ENCODE data around the gene KDM4B. TPM values are rescaled to one million over a fixed set of nuclear protein-coding genes. Genes with fewer than 3 reads are reported as not detected.

KDM4B gene
- total and polyA plus RNA-seq, 2 donors (not counting 1 experiment from before 2014, with no cell fraction given): 75.5 to 205 TPM

DNA sequence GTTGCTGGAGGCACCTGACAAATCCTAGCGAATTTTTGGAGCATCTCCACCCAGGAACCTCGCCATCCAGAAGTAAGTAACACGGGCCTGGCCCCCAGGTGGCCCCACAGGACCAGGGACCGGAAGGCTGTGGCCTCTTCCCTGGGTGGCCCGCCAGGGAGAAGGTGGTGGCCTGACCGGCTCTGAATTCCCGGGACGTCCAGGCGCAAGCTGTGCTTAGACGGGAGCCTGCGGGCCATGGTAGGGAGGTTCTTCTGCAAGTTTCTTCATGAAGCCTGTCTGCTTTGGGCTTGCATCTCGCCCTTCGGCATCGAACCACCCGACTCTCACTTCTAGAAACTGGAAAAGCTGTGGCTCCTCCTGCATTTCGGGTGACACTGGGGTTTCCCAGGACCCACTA is 47.4 kb downstream of the KDM4B start:
- no peaks in the 10 kb centered on the region for H3K9me3 Mint-ChIP-seq (ENCODE audit: insufficient read depth)
- Histone ChIP-seq H3K4me2 (replicated peaks; ENCODE audit: low read depth, low read length, poor library complexity, severe bottlenecking) (no peak overlapping the region), H3K9ac (ENCODE audit: low read length) (no peak overlapping the region), H4K20me1 (ENCODE audit: control insufficient read depth, insufficient read depth, low read length, poor library complexity, severe bottlenecking) (peaks cover 52% of the 10 kb centered on the region), H3K4me3 (ENCODE audit: control extremely low read depth in 1 of 5, extremely low read depth in 1 of 5, insufficient read depth in 1 of 5, low read depth in 2 of 5, low read length in 4 of 5) (no peak overlapping the region), H3K27ac (ENCODE audit: low read length in 2 of 2) (no peak overlapping the region), H3K36me3 (replicated peaks in 1 of 2; ENCODE audit: control extremely low read depth in 1 of 2, control insufficient read depth in 1 of 2, extremely low read depth in 1 of 2, insufficient read depth in 2 of 2, low read length in 1 of 2) (peaks cover 0 to 26% of the 10 kb centered on the region in 2 experiments), H3K79me2 (ENCODE audit: control insufficient read depth, insufficient read depth, low read length) (peaks cover 68% of the 10 kb centered on the region), H3K4me1 (ENCODE audit: control insufficient read depth in 2 of 2, insufficient read depth in 2 of 2, low read length in 2 of 2) (no peaks in the 10 kb centered on the region), H2AFZ (ENCODE audit: insufficient read depth, low read depth, low read length, poor library complexity, severe bottlenecking) (no peak overlapping the region), H3K27me3 (replicated peaks in 1 of 4; ENCODE audit: control extremely low read depth in 1 of 4, control insufficient read depth in 3 of 4, insufficient read depth in 4 of 4, low read length in 3 of 4) (no peaks in the 10 kb centered on the region), H3K9me3 (ENCODE audit: control extremely low read depth in 1 of 3, control insufficient read depth in 2 of 3, insufficient read depth in 1 of 3, low read length in 2 of 3) (no peaks in the 10 kb centered on the region)
- ChIA-PET CTCF (interaction anchor here (0.9 to 1.6 kb wide), 3 partner anchors 13 to 206 kb away, joined by 3 to 4 read pairs (median 3); no protein-coding TSS in a partner anchor), POLR2A (interaction anchor here (0.6 kb wide), 1 partner anchor 31 kb away, joined by 3 read pairs; no protein-coding TSS in a partner anchor)
- TF ChIP-seq EZH2 (IDR thresholded peaks at IDR 0.05; ENCODE audit: borderline replicate concordance, insufficient read depth, low read depth, low read length, poor library complexity, severe bottlenecking): no peak
- TF ChIP-seq, protein P1, sequence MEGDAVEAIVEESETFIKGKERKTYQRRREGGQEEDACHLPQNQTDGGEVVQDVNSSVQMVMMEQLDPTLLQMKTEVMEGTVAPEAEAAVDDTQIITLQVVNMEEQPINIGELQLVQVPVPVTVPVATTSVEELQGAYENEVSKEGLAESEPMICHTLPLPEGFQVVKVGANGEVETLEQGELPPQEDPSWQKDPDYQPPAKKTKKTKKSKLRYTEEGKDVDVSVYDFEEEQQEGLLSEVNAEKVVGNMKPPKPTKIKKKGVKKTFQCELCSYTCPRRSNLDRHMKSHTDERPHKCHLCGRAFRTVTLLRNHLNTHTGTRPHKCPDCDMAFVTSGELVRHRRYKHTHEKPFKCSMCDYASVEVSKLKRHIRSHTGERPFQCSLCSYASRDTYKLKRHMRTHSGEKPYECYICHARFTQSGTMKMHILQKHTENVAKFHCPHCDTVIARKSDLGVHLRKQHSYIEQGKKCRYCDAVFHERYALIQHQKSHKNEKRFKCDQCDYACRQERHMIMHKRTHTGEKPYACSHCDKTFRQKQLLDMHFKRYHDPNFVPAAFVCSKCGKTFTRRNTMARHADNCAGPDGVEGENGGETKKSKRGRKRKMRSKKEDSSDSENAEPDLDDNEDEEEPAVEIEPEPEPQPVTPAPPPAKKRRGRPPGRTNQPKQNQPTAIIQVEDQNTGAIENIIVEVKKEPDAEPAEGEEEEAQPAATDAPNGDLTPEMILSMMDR (IDR thresholded peaks at IDR 0.05): no peak
- DNase-seq: no peak
- no peak overlapping the region for H3K4me3 Mint-ChIP-seq
- no peak for ATAC-seq (ENCODE audit: low read depth)
- WGBS (ENCODE audit: insufficient coverage): 91% methylated on average over 16 of the region's 16 CpGs
- H3K4me1 Mint-ChIP-seq: peaks cover 2% of the 10 kb centered on the region
- H3K27me3 Mint-ChIP-seq: no peaks in the 10 kb centered on the region
- intact Hi-C loops (cut with micrococcal nuclease): no loop called here
- no peak overlapping the region for H3K27ac Mint-ChIP-seq

DNA sequence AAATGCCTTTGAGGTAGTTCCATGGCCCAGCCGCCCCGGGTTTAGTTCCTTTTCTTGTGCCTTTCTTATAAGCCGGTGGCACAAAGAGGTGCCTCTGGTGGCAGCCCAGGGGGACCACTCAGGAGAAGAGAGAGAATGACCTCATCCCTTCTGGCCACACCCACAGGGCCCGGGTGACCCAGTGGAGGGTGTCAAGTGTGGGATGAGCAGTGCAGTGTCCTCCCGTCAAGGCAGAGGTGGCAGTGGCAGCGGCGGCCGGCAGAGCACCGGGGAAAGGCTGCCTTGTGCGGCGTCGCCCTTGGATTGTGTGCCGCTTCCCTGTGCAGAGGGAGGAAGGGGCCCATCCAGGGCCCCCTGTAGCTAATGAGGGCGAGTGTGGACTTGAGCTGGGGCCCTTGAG is 47.9 kb downstream of the KDM4B start:
- Histone ChIP-seq H3K9me3 (ENCODE audit: control extremely low read depth in 1 of 3, control insufficient read depth in 2 of 3, insufficient read depth in 1 of 3, low read length in 2 of 3) (no peaks in the 10 kb centered on the region), H2AFZ (ENCODE audit: insufficient read depth, low read depth, low read length, poor library complexity, severe bottlenecking) (no peak overlapping the region), H3K27me3 (replicated peaks in 1 of 4; ENCODE audit: control extremely low read depth in 1 of 4, control insufficient read depth in 3 of 4, insufficient read depth in 4 of 4, low read length in 3 of 4) (no peaks in the 10 kb centered on the region), H4K20me1 (ENCODE audit: control insufficient read depth, insufficient read depth, low read length, poor library complexity, severe bottlenecking) (peaks cover 50% of the 10 kb centered on the region), H3K9ac (ENCODE audit: low read length) (no peak overlapping the region), H3K79me2 (ENCODE audit: control insufficient read depth, insufficient read depth, low read length) (peaks cover 66% of the 10 kb centered on the region), H3K36me3 (replicated peaks in 1 of 2; ENCODE audit: control extremely low read depth in 1 of 2, control insufficient read depth in 1 of 2, extremely low read depth in 1 of 2, insufficient read depth in 2 of 2, low read length in 1 of 2) (peaks cover 0 to 26% of the 10 kb centered on the region in 2 experiments), H3K4me3 (ENCODE audit: control extremely low read depth in 1 of 5, extremely low read depth in 1 of 5, insufficient read depth in 1 of 5, low read depth in 2 of 5, low read length in 4 of 5) (no peak overlapping the region), H3K4me2 (replicated peaks; ENCODE audit: low read depth, low read length, poor library complexity, severe bottlenecking) (no peak overlapping the region), H3K27ac (ENCODE audit: low read length in 2 of 2) (no peak overlapping the region), H3K4me1 (ENCODE audit: control insufficient read depth in 2 of 2, insufficient read depth in 2 of 2, low read length in 2 of 2) (no peaks in the 10 kb centered on the region)
- Mint-ChIP-seq H3K27ac (no peak overlapping the region), H3K27me3 (no peaks in the 10 kb centered on the region), H3K4me3 (no peak overlapping the region), H3K9me3 (ENCODE audit: insufficient read depth) (no peaks in the 10 kb centered on the region), H3K4me1 (peaks cover 2% of the 10 kb centered on the region)
- intact Hi-C loops (cut with micrococcal nuclease): no loop called here
- CTCF ChIA-PET: interaction anchor here (1.1 to 1.6 kb wide), 3 partner anchors 14 to 206 kb away, joined by 3 to 5 read pairs (median 4); no protein-coding TSS in a partner anchor
- TF ChIP-seq EZH2 (IDR thresholded peaks at IDR 0.05; ENCODE audit: borderline replicate concordance, insufficient read depth, low read depth, low read length, poor library complexity, severe bottlenecking): no peak
- TF ChIP-seq, protein P1 (IDR thresholded peaks at IDR 0.05): no peak
- WGBS (ENCODE audit: insufficient coverage): 93% methylated on average over 14 of the region's 14 CpGs
- ATAC-seq (ENCODE audit: low read depth) (no peak), DNase-seq (no peak)
- POLR2A ChIA-PET: no interaction called here

Measured in B cell (primary cell).